Activated T-cell treated with anti-CD3 and anti-CD28 coated beads for 4 hours (primary cell): ENCODE measurements around the gene NUP133.
"Not testable (repeated sequence)": the region's sequence is repeated elsewhere in the genome, so short reads cannot be mapped to it uniquely, and the experiment has no call there.

Experiments
- DNase-seq: peaks from one replicate; pipeline ENCODE4 v3.0.0-alpha.2; 2020

NUP133 gene

DNA sequence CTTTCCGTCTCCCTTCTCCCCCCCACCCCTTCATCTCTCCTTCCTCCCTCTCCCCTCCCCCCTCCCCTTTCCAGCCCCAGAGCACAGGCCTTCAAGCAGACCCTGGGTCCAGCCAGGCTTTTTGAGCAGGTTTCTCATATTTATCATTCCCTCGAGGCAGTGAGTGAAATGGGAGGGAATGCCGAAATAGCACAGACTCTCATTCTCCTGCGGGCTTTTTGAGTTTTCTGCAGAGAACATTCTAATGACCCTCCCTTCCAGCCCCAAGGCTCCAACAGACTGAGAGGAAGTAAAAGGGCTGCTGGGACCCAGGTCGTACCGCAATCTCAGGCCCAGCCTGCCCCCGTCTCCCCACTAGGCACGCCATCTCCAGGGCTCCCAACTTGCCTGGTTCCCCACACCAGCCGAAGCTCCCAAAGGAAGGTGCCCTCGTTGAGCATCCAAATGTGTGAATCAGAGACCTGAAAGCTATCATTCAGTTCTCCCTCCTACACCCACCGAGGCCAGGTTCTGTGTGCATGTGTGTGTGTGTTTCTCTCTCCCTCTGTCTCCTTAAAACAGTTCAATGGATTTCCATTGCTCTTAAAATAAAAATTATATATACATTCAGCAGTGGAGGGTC lies 96.6 kb downstream of the NUP133 start:
- DNase-seq: no peak

DNA sequence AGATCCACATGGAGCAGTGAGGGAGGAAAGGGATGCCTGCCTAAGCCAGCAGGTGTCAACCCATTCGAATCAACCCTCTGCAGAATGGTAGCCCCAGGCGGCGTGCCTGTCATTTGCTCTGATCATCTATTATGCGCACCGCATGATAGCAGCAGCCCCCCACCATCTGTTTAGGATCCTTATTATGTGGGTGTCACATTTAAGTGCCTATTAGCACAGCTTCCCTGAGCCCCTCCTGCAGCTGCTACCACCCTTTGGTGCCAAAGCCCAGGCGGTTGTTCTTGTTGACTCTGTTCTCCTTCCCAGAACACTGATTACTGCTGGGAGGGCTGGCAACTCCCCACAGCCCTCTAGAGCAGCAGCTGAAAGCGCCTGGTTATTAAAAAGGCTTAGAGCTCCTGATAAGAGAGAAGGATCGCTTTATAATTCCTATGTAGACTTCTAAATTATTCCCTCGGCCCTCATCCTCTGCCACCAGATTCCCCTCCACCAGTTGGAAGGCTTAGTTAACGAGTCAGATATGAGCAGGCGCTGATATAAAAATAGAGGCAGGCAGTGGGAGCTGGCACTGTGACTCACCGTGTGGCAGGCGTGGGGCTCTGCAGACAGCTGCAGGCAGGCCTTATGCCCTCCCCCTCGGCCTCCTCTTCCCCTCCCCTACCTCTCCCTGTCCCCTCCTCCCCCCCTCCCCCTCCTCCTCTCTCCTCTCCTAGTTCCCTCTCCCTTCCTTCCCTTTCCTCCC lies 97.3 kb downstream of the NUP133 start:
- DNase-seq: no peak

DNA sequence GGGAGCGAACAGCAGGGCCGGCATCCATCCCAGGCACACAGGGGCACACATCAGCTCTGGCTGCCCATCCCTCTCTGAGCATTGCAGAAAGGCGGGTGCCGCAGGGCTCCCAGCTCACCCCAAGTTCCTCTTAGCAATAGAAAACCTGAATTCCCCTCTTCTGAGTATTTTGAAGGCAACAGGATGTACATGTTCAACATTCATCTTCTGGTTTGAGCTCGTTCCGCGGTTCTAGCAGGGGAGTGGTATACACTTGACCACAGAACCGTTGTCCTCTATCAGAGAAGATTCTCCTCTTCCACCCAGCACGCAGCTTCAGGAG lies 97.8 kb downstream of the NUP133 start:
- DNase-seq: no peak

DNA sequence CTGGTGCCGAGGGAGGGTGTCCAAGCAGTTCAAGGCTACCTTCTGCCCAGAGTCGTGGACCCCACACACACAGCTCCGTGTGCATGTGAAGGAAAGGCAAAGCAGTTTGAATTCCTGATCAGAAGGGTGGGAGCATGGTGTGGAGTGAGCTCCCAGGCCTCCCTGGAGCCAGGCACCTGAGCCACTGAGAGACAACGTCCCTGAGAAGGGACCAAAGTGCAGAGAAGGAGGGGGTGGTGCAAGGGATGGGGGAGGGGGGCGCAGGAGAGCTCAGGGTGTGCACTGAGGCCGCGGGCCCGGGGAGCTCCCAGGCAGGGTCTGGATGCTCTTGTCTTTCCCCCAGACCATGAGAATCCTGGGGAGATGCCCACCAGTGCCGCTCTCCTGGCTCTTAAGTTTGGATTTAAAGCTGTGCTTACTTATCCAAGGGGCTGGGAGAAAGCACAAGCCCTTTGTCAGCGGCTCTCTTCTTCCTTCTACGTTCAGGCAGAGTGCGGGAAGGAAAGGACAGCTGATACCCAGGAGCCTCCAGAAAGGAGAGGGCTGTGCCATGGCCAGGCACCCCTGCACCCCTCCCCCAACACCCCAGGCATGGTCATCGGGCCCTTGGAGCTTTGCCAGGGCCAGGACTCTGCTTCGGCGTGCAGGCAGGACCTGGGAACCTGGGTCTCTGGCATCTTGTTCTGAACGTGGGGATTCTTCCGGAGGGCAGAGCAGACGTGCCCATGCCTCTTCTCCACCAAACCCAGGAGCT lies 98.3 kb downstream of the NUP133 start:
- DNase-seq: no peak

DNA sequence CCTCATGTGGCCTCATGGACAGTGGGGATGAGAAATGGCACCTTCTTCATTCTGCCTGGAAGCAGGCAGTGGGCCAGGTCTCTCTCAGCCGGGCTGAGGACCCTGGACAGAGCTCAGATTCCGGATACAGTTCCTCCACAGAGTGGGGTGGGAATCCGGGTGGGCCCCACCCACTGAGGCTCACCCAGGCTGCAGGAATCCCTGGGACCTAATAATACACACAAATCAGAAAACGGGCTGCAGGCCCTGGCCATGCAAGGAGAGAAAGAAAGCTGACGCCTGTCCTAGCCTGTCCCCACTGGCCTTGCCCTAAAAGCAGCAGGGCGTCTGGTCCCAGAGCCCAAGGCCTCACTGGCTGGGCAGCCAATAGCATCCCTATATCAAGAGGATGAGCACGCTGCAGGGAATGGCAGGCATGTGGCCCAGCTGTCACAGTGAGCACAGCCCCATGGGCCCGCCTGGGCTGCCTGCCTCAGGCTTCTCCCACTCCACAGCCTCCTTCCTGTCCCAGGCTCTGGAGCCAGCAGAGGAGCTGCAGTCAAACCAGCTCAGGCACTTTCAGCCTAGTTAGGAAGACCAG lies 99.6 kb downstream of the NUP133 start:
- DNase-seq: no peak

DNA sequence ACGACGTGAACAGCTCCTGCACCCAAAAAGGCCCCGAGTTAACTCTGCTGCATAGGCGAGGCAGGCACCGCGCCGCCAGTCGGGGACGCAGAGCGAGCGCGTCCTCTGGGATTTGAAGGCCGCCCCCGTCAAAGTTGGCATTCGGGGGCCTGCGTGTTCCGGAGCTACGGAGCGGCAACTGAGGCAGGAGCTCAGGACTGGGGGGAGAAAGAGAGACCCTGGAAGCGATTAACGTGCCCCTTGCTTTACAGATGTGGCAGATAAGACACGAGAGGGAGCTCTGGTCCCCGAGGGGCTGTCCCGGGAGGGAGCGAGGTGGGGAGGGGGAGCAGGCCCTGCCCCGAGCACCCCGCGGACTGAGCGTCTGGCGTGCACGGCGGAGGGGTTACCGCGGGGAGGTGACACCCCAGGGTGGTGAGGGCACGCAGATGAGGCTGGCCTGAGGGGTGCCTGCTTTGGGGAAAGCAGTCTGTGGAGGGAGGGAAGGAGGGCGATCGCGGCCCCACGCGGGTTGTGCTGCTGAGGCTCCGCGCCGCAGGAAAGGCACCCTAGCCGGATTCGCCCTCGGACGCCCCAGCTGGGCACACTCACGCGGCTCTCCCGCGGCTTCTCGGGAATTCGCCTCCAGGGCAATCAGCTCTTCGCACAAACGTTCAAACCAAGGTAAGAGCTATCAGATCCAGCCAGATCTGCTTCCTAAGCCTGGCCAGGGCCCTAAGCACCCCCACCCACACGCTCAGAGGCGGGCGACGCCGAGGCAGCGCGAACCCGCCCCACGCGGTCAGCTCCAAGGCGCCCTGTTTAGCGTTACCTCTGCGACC lies 100.7 kb downstream of the NUP133 start:
- no peak for DNase-seq

DNA sequence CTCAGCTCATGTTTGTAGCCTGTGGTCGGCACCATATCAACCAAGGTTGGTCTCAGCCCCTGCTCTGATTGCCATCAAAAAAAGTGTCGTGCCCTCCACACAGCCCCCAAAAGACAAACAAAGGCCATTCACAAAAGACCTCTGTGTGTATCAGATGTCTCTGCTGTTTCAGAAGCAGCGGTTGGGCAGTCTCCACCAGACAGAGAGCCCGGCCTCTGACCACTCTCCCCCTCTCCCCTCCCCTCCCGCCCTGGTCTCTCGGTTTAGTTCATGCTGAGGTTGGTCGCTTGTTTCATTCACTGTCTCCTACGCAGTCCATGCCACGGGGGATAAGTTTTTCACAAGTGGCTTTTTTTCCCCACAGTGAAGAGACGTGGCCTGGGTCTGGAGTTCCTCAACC lies 101.3 kb downstream of the NUP133 start:
- no peak for DNase-seq

DNA sequence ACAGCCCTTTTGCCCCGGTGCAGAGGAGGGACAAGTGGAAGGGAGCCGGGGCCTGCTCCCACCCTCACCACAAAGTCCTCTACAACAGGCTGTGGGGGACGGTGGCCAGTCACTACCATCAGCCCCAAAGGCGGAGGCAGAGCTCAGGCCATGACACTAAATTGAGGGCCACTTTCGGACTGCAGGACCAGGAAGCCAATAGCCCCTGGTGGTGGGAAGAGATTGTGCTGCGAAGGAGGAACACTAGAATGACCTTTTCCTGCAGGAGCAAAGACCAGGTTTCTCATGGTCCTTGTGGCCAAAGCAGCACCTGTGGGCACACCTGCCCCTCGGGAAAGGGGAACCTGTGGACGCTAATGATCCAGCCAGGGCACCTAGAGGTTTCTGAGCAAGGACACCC lies 104.6 kb downstream of the NUP133 start:
- DNase-seq: no peak

DNA sequence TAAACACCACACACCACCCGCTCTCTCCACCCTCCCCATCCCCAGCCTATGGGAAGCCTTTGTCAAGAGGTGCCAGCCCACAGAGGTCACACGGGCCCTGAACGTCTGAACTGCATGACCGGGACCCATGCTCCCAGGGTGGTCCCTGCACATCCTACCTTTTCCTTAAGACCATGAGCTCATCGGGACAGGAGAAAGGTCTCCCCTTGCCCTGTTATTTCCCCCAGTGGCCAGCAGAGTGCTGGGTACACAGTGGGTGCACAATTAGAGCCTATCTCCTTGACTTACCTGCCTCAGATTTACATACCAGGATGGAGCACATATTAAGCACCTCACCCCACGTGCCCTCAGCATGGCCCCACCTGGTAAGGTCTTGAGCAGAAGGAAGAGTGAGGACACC lies 105.1 kb downstream of the NUP133 start:
- DNase-seq: no peak

DNA sequence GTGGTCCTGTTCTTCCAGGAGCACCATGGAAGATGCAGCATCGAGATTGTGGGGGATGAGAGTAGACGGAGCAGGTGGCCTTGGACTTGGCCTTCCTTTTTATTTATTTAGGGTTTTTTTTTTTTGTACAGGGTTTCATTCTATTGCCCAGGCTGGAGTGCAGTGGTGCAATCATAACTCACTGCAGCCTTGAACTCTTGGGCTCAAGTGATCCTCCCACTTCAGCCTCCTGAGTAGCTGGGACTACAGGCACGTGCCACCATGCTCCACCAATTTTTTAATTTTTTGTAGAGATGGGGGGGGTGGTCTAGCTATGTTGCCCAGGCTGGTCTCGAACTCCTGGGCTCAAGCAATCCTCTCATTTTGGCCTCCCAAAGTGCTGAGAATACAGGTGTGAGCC lies 105.8 kb downstream of the NUP133 start:
- not testable (repeated sequence) for DNase-seq

DNA sequence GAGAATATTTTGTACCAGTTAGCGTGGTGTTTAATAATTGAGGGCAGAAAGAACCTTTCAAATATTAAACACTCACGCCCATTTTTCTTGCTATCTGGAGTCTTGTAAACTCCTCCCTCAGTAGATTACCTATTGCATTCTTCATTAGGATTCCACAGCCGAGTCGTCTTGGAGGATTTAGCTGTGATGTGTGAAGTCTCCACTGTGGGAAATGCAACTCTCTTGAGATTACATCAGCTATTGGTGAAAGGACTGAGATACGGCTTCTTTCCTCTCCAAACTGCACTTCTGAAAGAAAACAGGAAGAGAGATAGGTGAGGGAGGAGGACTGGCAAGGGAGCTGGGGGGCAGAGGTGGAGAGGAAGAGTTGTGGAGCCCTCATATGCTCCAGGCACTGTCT lies 110.4 kb downstream of the NUP133 start:
- DNase-seq: no peak

DNA sequence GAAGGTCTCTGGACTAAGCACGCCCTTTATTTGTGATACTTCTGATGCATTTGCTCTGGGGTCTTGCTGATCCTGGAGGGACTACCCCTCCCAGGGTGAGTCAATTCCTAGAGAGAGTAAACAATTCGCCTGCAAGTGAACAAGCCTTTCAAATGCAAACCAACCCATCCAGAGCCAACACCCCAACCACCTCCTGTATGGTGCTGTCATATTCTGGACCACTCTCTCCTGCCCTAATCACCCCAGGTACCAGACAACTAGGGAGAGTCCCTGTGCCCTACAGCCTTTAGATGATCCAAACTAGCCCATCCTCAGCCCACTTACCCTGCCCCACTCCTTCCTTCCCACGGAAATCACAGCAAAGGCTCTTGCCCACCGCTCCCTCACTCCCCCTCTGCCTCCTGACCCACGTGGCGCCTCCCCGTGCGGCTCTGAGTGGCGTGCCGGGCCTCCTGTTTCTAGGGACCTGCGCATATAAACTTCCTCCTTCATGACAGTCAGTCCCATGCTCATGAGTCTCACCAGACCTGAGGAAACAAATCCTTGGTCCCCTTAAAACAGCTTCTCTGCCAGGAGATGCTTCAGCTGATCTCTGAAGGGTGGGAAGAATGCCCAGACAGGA lies 111.4 kb downstream of the NUP133 start:
- DNase-seq: no peak

DNA sequence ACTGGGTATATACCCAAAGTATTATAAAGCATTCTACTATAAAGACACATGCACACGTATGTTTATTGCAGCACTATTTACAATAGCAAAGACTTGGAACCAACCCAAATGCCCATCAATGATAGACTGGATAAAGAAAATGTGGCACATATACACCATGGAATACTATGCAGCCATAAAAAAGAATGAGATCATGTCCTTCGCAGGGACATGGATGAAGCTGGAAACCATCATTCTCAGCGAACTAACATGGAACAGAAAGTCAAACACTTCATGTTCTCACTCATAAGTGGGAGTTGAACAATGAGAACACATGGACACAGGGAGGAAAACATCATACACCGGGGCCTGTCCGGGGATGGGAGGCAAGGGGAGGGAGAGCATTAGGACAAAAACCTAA lies 113.6 kb downstream of the NUP133 start:
- DNase-seq: not testable (repeated sequence)

DNA sequence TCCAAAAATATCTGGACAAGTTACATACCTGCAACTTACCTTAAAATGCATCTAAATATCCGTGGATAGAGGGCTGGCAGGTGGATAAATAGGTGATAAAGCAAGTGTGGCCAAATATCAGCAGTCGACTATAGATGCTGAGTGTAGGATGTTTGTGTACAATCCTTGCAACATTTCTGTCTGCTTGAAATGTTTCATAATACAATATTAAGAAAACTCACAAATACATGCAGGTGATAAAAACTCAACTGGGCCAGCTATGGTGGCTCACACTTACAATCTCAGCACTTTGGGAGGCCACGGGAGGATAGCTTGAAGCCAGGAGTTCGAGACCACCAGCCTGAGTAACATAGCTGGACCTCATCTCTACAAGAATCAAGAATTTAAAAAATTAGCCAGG lies 115.2 kb downstream of the NUP133 start:
- DNase-seq: no peak
